Kidney epithelial cell (primary cell): ENCODE measurements around the gene NTM. TPM values are rescaled to one million over a fixed set of nuclear protein-coding genes. Genes with fewer than 3 reads are reported as not detected.
A peak's percentile ranks its signal among the peaks of the same experiment; 100 is the strongest.

Source experiments
- DNase-seq: peaks from one replicate; pipeline ENCODE4 v3.0.0-alpha.2; 2010; ENCODE audit warnings: low read depth
- H3K27me3 ChIP-seq: 2 replicates; pipeline ENCODE4 v1.6.0; 2011; ENCODE audit warnings: low read length; ENCODE audit not compliant: control insufficient read depth, insufficient read depth
- H3K36me3 ChIP-seq: 2 replicates; pipeline ENCODE4 v1.5.1; 2011; ENCODE audit warnings: low read length; ENCODE audit not compliant: control insufficient read depth, insufficient read depth
- H3K4me3 ChIP-seq: 2 replicates; pipeline ENCODE4 v1.5.1; 2011; ENCODE audit warnings: low read depth, mild to moderate bottlenecking, control low read depth, low read length
- CTCF ChIP-seq: IDR thresholded peaks from 2 replicates; pipeline ENCODE4 v1.5.1; 2011; ENCODE audit warnings: mild to moderate bottlenecking, moderate library complexity, low read length, control low read depth, inconsistent platforms; ENCODE audit not compliant: insufficient read depth, poor library complexity, severe bottlenecking
- total RNA-seq: library from RNA; depleted of rRNA; stranded (reverse); fragments of >200 nt; gene quantifications from 2 replicates; pipeline ENCODE4 v1.2.3, GENCODE V29; 2015

NTM gene
- total RNA-seq, 1 donor from 2014 or later = 111 TPM

GRCh38 chr11:131975619-131976018 lies 605.2 kb downstream of the NTM start:
- no peak for DNase-seq
- TF ChIP-seq CTCF = no peak
- Histone ChIP-seq H3K36me3 (no peaks in the 10 kb centered on the region), H3K4me3 (no peak overlapping the region), H3K27me3 (no peaks in the 10 kb centered on the region)

GRCh38 chr11:131976021-131976420 lies 605.6 kb downstream of the NTM start:
- Histone ChIP-seq H3K4me3 (no peak overlapping the region), H3K27me3 (no peaks in the 10 kb centered on the region), H3K36me3 (no peaks in the 10 kb centered on the region)
- DNase-seq = no peak
- no peak for TF ChIP-seq CTCF

- Histone ChIP-seq H3K36me3 (no peaks in the 10 kb centered on the region), H3K4me3 (no peak overlapping the region), H3K27me3 (no peaks in the 10 kb centered on the region)
- TF ChIP-seq CTCF = no peak
- DNase-seq = peak; percentile 47
Measured at GRCh38 chr11:131977231-131977630, 606.8 kb downstream of the NTM start.

GRCh38 chr11:131977854-131978253 lies 607.4 kb downstream of the NTM start:
- peak; percentile 84 for DNase-seq
- peak; percentile 8 for TF ChIP-seq CTCF
- H3K4me3 ChIP-seq = no peak overlapping the region
- no peaks in the 10 kb centered on the region for H3K27me3 ChIP-seq
- no peaks in the 10 kb centered on the region for H3K36me3 ChIP-seq

GRCh38 chr11:131978351-131978750 lies 607.9 kb downstream of the NTM start:
- DNase-seq = no peak
- no peaks in the 10 kb centered on the region for H3K36me3 ChIP-seq
- H3K27me3 ChIP-seq = no peaks in the 10 kb centered on the region
- TF ChIP-seq CTCF = no peak
- H3K4me3 ChIP-seq = no peak overlapping the region

- no peak overlapping the region for H3K4me3 ChIP-seq
- no peaks in the 10 kb centered on the region for H3K27me3 ChIP-seq
- H3K36me3 ChIP-seq = no peaks in the 10 kb centered on the region
- TF ChIP-seq CTCF = no peak
- no peak for DNase-seq
Measured at GRCh38 chr11:131979364-131979763, 608.9 kb downstream of the NTM start.
